ENCODE measurements around the gene MRPL55.

Gene MRPL55

GRCh38 chr1:228084325-228084724 is 24.8 kb downstream of the MRPL55 start:
- no peak for DNase-seq (ENCODE audit: low read depth)

- no peak for DNase-seq (ENCODE audit: low read depth)
Measured at GRCh38 chr1:228083871-228084278, 25.2 kb downstream of the MRPL55 start.

- DNase-seq (ENCODE audit: low read depth) = no peak
Measured at GRCh38 chr1:228082918-228083870, 25.9 kb downstream of the MRPL55 start.

- DNase-seq (ENCODE audit: low read depth) = peak; percentile 87
Measured at GRCh38 chr1:228082214-228082917, 26.7 kb downstream of the MRPL55 start, which contains the start of gene ARF1. TSS of gene ARF1 (plus strand) at chr1:228082708. CDS start at chr1:228097115, 14,407 bp downstream.

GRCh38 chr1:228081578-228082213 is 27.4 kb downstream of the MRPL55 start:
- DNase-seq (ENCODE audit: low read depth) = no peak

GRCh38 chr1:228081144-228081543 is 28.0 kb downstream of the MRPL55 start:
- DNase-seq (ENCODE audit: low read depth) = no peak

- DNase-seq (ENCODE audit: low read depth) = no peak
Measured at GRCh38 chr1:228079601-228080263, 29.4 kb downstream of the MRPL55 start.

- DNase-seq (ENCODE audit: low read depth) = no peak
Measured at GRCh38 chr1:228079013-228079412, 30.1 kb downstream of the MRPL55 start.

GRCh38 chr1:228077565-228078330 is 31.4 kb downstream of the MRPL55 start:
- DNase-seq (ENCODE audit: low read depth) = no peak

- DNase-seq (ENCODE audit: low read depth) = no peak
Measured at GRCh38 chr1:228076796-228077430, 32.2 kb downstream of the MRPL55 start.

- DNase-seq (ENCODE audit: low read depth) = no peak
Measured at GRCh38 chr1:228075801-228076271, 33.3 kb downstream of the MRPL55 start.

- DNase-seq (ENCODE audit: low read depth) = no peak
Measured at GRCh38 chr1:228074954-228075730, 34.0 kb downstream of the MRPL55 start.

GRCh38 chr1:228073857-228074545 is 35.1 kb downstream of the MRPL55 start:
- no peak for DNase-seq (ENCODE audit: low read depth)

- no peak for DNase-seq (ENCODE audit: low read depth)
Measured at GRCh38 chr1:228073061-228073856, 35.8 kb downstream of the MRPL55 start.

- DNase-seq (ENCODE audit: low read depth) = no peak
Measured at GRCh38 chr1:228072658-228073043, 36.4 kb downstream of the MRPL55 start.

- no peak for DNase-seq (ENCODE audit: low read depth)
Measured at GRCh38 chr1:228071839-228072657, 37.1 kb downstream of the MRPL55 start.

GRCh38 chr1:228070851-228071250 is 38.2 kb downstream of the MRPL55 start:
- DNase-seq (ENCODE audit: low read depth) = no peak

All from T-helper 22 cell (primary cell).